H1 (cell line): ENCODE data around the gene ENTREP3. TPM values are rescaled to one million over a fixed set of nuclear protein-coding genes. Genes with fewer than 3 reads are reported as not detected.

ENCODE experiments used
- BACH1 ChIP-seq: IDR thresholded peaks from 2 replicates; pipeline ENCODE4 v1.6.1; 2012; ENCODE audit warnings: low read length, improper control_type of control experiment
- BCL11A ChIP-seq, 2 experiments: IDR thresholded peaks; one replicate each; pipeline ENCODE4 v1.6.1; 2011; ENCODE audit warnings: low read depth in 2 of 2, low read length in 2 of 2, mild to moderate bottlenecking in 2 of 2
- CBX5 ChIP-seq: fragments of 300-800, 300-1000 bp; sonication (generic); IDR thresholded peaks from 2 replicates; pipeline ENCODE4 v1.7.1; 2016; ENCODE audit warnings: antibody characterized with exemption, low read length, low read depth
- CREB1 ChIP-seq: IDR thresholded peaks from 2 replicates; pipeline ENCODE4 v1.6.1; 2012; ENCODE audit warnings: inconsistent platforms
- CTCF ChIP-seq, 3 experiments: IDR thresholded peaks; 1 replicate in 2 of 3; 2 replicates in 1 of 3; pipeline versions ENCODE4 v1.5.1 to v1.6.1; 2011; ENCODE audit warnings: low read length in 3 of 3, mild to moderate bottlenecking in 3 of 3, inconsistent platforms in 2 of 3, low read depth in 1 of 3, moderate library complexity in 1 of 3; ENCODE audit not compliant: insufficient read depth in 1 of 3; ENCODE audit errors: control extremely low read depth in 1 of 3
- FOSL1 ChIP-seq: IDR thresholded peaks from 2 replicates; pipeline ENCODE4 v1.6.1; 2011; ENCODE audit warnings: mild to moderate bottlenecking, low read depth, low read length, moderate library complexity; ENCODE audit not compliant: insufficient read depth
- JUN ChIP-seq: IDR thresholded peaks from 2 replicates; pipeline ENCODE4 v1.6.1; 2011; ENCODE audit warnings: low read depth, mild to moderate bottlenecking, improper control_type of control experiment, low read length
- JUND ChIP-seq: IDR thresholded peaks from 2 replicates; pipeline ENCODE4 v1.6.1; 2011; ENCODE audit warnings: mild to moderate bottlenecking, improper control_type of control experiment, low read length
- KDM1A ChIP-seq: fragments of 200-600, 300-600 bp; sonication (generic); IDR thresholded peaks from 2 replicates; pipeline ENCODE4 v1.7.1; 2016; ENCODE audit warnings: mild to moderate bottlenecking, low read length, borderline replicate concordance
- KDM4A ChIP-seq: IDR thresholded peaks from one replicate; pipeline ENCODE4 v1.7.1; 2012; ENCODE audit warnings: low read depth, mild to moderate bottlenecking, moderate library complexity, low read length, inconsistent platforms; ENCODE audit not compliant: severe bottlenecking
- KDM5A ChIP-seq: fragments of 200-600 bp; IDR thresholded peaks from 2 replicates; pipeline ENCODE4 v1.7.1; 2012; ENCODE audit warnings: mild to moderate bottlenecking, low read length, inconsistent platforms, mixed read lengths
- RNF2 ChIP-seq: fragments of 200-900, 300-1000 bp; sonication (generic); IDR thresholded peaks from 2 replicates; pipeline ENCODE4 v1.7.1; 2016; ENCODE audit warnings: borderline replicate concordance, low read depth, mild to moderate bottlenecking, antibody characterized with exemption, low read length; ENCODE audit not compliant: poor library complexity, severe bottlenecking; ENCODE audit errors: missing control alignments
- SP2 ChIP-seq: IDR thresholded peaks from 2 replicates; pipeline ENCODE4 v1.6.1; 2012; ENCODE audit warnings: mild to moderate bottlenecking, low read length, inconsistent platforms
- TBP ChIP-seq: IDR thresholded peaks from 2 replicates; pipeline ENCODE4 v1.6.1; 2011; ENCODE audit warnings: low read depth, low read length, improper control_type of control experiment
- polyA plus RNA-seq, 7 experiments: library from polyadenylated mRNA; depleted of rRNA in 3 of 7; stranded (reverse) in 5 of 7; unstranded in 2 of 7; fragments of >200 nt in 5 of 7; fragments of 200-250 nt in 2 of 7; gene quantifications; 1 replicate in 5 of 7; 2 replicates in 1 of 7; 4 replicates in 1 of 7; pipeline versions ENCODE4 v1.2.1 to v1.2.3, GENCODE V29; 2011 to 2013; ENCODE audit warnings: missing spikeins in 2 of 7, mixed read lengths in 2 of 7
- total RNA-seq: library from RNA; stranded (reverse); fragmentation: NEBNext Ultra II Directional; extraction: Animal tissue kit (Norgen Biotek cat#: 25700); gene quantifications from 2 replicates; pipeline ENCODE4 v1.2.1, GENCODE V29; 2021

The ENTREP3 gene
- total and polyA plus RNA-seq, 2 of the 8 experiments (the other 6 are each of a cell fraction or from before 2014, with no cell fraction given), result 22.8 to 52.2 TPM

DNA sequence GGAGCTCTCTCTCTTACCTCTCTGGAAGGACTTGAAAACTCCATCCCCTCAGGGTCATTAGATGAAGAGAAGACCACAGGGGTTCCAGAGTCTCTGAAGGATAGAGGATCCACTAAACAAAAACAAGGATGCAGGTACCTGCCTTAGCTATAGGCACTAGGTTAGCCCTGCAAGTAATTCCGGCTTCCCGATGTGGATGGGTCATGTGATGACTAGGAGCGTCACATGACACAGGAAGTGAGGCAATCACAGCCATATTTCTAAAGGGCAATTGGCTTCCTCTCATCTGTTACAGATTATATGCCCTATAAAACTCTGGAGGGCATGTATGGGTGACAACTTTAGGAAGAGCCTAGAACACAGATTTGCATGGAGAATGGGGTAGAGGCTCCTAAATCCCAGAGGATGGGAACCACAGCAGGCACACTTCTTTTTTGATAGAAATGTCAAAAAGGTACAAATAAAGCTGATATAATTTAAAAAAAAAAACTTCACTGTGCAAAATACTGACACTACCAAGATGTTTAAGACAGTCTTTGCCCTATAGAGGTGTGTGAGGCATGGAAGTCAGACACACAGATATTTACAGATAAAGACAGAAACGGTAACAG is 14.1 kb downstream of the ENTREP3 start (continued):
- TF ChIP-seq KDM1A (no peak), CREB1 (no peak; the same call in 1 of the 2 replicates), BCL11A (IDR thresholded peaks at IDR 0.05; ENCODE audit: low read depth in 2 of 2, low read length in 2 of 2) (no peak), CBX5 (no peak), SP2 (no peak), JUN (no peak), TBP (peak; percentile 25; the same call in 1 of the 2 replicates), KDM4A (no peak), RNF2 (no peak), BACH1 (no peak), JUND (0 out of 2 replicates have a peak, but pooled peaks have one; percentile 23), CTCF (IDR thresholded peaks at IDR 0.05; ENCODE audit: control extremely low read depth in 1 of 3, insufficient read depth in 1 of 3, low read depth in 1 of 3, low read length in 3 of 3) (no peak), KDM5A (peak; percentile 67; the same call in 1 of the 2 replicates), FOSL1 (no peak)
